SU-DHL-6 (cell line): ENCODE data around the gene TUNAR.

Experiments
- H2AFZ ChIP-seq: fragments of 200-600 bp; sonication (generic); 2 replicates; pipeline ENCODE4 v1.6.1; 2014; ENCODE audit warnings: low read depth, mild to moderate bottlenecking, moderate library complexity, mixed read lengths, antibody characterized with exemption, low read length; ENCODE audit not compliant: severe bottlenecking
- H3F3A ChIP-seq: fragments of 200-600 bp; shearing (Covaris generic); 2 replicates; pipeline ENCODE4 v1.6.0; 2016; ENCODE audit warnings: antibody characterized with exemption, mild to moderate bottlenecking; ENCODE audit not compliant: insufficient read depth
- H3K27ac ChIP-seq: fragments of 200-600 bp; sonication (generic); 2 replicates; pipeline ENCODE4 v1.5.1; 2016; ENCODE audit warnings: low read depth, mild to moderate bottlenecking, low read length, moderate library complexity, mixed read lengths
- H3K27me3 ChIP-seq: fragments of 200-600 bp; sonication (generic), shearing (Covaris generic); 2 replicates; pipeline ENCODE4 v1.6.0; 2014; ENCODE audit warnings: mild to moderate bottlenecking, low read length
- H3K36me3 ChIP-seq: fragments of 200-600 bp; sonication (generic); 2 replicates; pipeline ENCODE4 v1.6.1; 2014; ENCODE audit warnings: mild to moderate bottlenecking, low read length, mixed read lengths
- H3K4me2 ChIP-seq: fragments of 300-600, 200-600 bp; shearing (Covaris generic), sonication (generic); 2 replicates; pipeline ENCODE4 v1.6.0; 2014; ENCODE audit warnings: low read length, low read depth, mild to moderate bottlenecking; ENCODE audit not compliant: poor library complexity, severe bottlenecking
- H3K4me3 ChIP-seq: fragments of 200-600 bp; sonication (generic); 2 replicates; pipeline ENCODE4 v1.5.1; 2014; ENCODE audit warnings: antibody characterized with exemption, low read length, mild to moderate bottlenecking, mixed read lengths; ENCODE audit not compliant: insufficient read depth, poor library complexity, severe bottlenecking
- H3K79me2 ChIP-seq: fragments of 200-600 bp; sonication (generic); 2 replicates; pipeline ENCODE4 v1.6.1; 2014; ENCODE audit warnings: mild to moderate bottlenecking, low read length, moderate library complexity; ENCODE audit not compliant: insufficient read depth
- H3K9ac ChIP-seq: fragments of 200-600 bp; sonication (generic); 2 replicates; pipeline ENCODE4 v1.7.0; 2014; ENCODE audit warnings: mild to moderate bottlenecking, low read length
- H3K9me2 ChIP-seq: fragments of 200-600 bp; sonication (generic); replicated peaks from 2 replicates; pipeline ENCODE4 v1.6.1; 2014; ENCODE audit warnings: low read length; ENCODE audit not compliant: insufficient read depth
- H3K9me3 ChIP-seq: fragments of 200-600 bp; sonication (generic); 2 replicates; pipeline ENCODE4 v1.6.1; 2014; ENCODE audit warnings: low read length, mixed read lengths; ENCODE audit not compliant: insufficient read depth
- H4K20me1 ChIP-seq: fragments of 200-600 bp; sonication (generic); 2 replicates; pipeline ENCODE4 v1.6.1; 2014; ENCODE audit warnings: low read depth, mild to moderate bottlenecking, antibody characterized with exemption, low read length, moderate library complexity, mixed read lengths
- EZH2phosphoT487 ChIP-seq: fragments of 200-600 bp; sonication (generic), shearing (Covaris generic); conservative IDR thresholded peaks from 2 replicates; pipeline ENCODE4 v1.6.1; 2018; ENCODE audit warnings: mild to moderate bottlenecking, antibody characterized with exemption, low read length, moderate library complexity, mixed read lengths
- TF ChIP-seq, protein P1 (sequence below): fragments of 200-600 bp; sonication (generic); IDR thresholded peaks from one replicate; pipeline ENCODE4 v1.5.1; 2017; ENCODE audit warnings: antibody characterized with exemption, mild to moderate bottlenecking, low read length, moderate library complexity; ENCODE audit not compliant: insufficient read depth, poor library complexity, severe bottlenecking

Gene TUNAR

GRCh38 chr14:95903165-95903564 is 26.5 kb downstream of the TUNAR start:
- no peaks in the 10 kb centered on the region for H3F3A ChIP-seq
- no peaks in the 10 kb centered on the region for H4K20me1 ChIP-seq
- H3K36me3 ChIP-seq, result no peaks in the 10 kb centered on the region
- no peak overlapping the region for H3K4me3 ChIP-seq
- no peak for TF ChIP-seq EZH2phosphoT487
- TF ChIP-seq, protein P1, sequence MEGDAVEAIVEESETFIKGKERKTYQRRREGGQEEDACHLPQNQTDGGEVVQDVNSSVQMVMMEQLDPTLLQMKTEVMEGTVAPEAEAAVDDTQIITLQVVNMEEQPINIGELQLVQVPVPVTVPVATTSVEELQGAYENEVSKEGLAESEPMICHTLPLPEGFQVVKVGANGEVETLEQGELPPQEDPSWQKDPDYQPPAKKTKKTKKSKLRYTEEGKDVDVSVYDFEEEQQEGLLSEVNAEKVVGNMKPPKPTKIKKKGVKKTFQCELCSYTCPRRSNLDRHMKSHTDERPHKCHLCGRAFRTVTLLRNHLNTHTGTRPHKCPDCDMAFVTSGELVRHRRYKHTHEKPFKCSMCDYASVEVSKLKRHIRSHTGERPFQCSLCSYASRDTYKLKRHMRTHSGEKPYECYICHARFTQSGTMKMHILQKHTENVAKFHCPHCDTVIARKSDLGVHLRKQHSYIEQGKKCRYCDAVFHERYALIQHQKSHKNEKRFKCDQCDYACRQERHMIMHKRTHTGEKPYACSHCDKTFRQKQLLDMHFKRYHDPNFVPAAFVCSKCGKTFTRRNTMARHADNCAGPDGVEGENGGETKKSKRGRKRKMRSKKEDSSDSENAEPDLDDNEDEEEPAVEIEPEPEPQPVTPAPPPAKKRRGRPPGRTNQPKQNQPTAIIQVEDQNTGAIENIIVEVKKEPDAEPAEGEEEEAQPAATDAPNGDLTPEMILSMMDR, result no peak
- no peaks in the 10 kb centered on the region for H3K9me3 ChIP-seq
- H3K9me2 ChIP-seq, result no peaks in the 10 kb centered on the region
- no peak overlapping the region for H2AFZ ChIP-seq
- H3K27me3 ChIP-seq, result no peaks in the 10 kb centered on the region
- no peaks in the 10 kb centered on the region for H3K79me2 ChIP-seq
- H3K9ac ChIP-seq, result no peak overlapping the region
- H3K4me2 ChIP-seq, result no peak overlapping the region
- no peak overlapping the region for H3K27ac ChIP-seq

- H3K9me3 ChIP-seq, result no peaks in the 10 kb centered on the region
- TF ChIP-seq, protein P1, result no peak
- TF ChIP-seq EZH2phosphoT487, result no peak
- H3K4me2 ChIP-seq, result no peak overlapping the region
These were observed 27.0 kb downstream of the TUNAR start for GRCh38 chr14:95903616-95904107.

GRCh38 chr14:95906591-95906990 is 30.0 kb downstream of the TUNAR start:
- no peak overlapping the region for H3K27ac ChIP-seq
- H4K20me1 ChIP-seq, result no peaks in the 10 kb centered on the region
- H3K4me3 ChIP-seq, result no peak overlapping the region
- no peak overlapping the region for H3K4me2 ChIP-seq
- H3K27me3 ChIP-seq, result no peaks in the 10 kb centered on the region
- no peaks in the 10 kb centered on the region for H3K9me3 ChIP-seq
- H2AFZ ChIP-seq, result no peak overlapping the region
- H3K36me3 ChIP-seq, result no peaks in the 10 kb centered on the region
- no peaks in the 10 kb centered on the region for H3F3A ChIP-seq
- H3K9ac ChIP-seq, result no peak overlapping the region
- H3K79me2 ChIP-seq, result no peaks in the 10 kb centered on the region
- no peaks in the 10 kb centered on the region for H3K9me2 ChIP-seq
- TF ChIP-seq, protein P1, result no peak
- no peak for TF ChIP-seq EZH2phosphoT487

More at GRCh38 chr14:95903616-95904107, 27.0 kb downstream of the TUNAR start:
- Histone ChIP-seq H3F3A (no peaks in the 10 kb centered on the region), H3K27ac (no peak overlapping the region), H3K9me2 (no peaks in the 10 kb centered on the region), H3K9ac (no peak overlapping the region), H3K79me2 (no peaks in the 10 kb centered on the region), H3K4me3 (no peak overlapping the region), H2AFZ (no peak overlapping the region), H3K36me3 (no peaks in the 10 kb centered on the region), H4K20me1 (no peaks in the 10 kb centered on the region), H3K27me3 (no peaks in the 10 kb centered on the region)
